CD4-positive, alpha-beta T cell treated with Interleukin-17A for 4 hours (primary cell): ENCODE results near the gene MISP3.

Experiments
- DNase-seq: peaks from one replicate; pipeline ENCODE4 v3.0.0-alpha.2; 2020; ENCODE audit warnings: mixed read lengths

The MISP3 gene

GRCh38 chr19:14106840-14107239 lies 34.3 kb downstream of the MISP3 start:
- no peak for DNase-seq

DNA sequence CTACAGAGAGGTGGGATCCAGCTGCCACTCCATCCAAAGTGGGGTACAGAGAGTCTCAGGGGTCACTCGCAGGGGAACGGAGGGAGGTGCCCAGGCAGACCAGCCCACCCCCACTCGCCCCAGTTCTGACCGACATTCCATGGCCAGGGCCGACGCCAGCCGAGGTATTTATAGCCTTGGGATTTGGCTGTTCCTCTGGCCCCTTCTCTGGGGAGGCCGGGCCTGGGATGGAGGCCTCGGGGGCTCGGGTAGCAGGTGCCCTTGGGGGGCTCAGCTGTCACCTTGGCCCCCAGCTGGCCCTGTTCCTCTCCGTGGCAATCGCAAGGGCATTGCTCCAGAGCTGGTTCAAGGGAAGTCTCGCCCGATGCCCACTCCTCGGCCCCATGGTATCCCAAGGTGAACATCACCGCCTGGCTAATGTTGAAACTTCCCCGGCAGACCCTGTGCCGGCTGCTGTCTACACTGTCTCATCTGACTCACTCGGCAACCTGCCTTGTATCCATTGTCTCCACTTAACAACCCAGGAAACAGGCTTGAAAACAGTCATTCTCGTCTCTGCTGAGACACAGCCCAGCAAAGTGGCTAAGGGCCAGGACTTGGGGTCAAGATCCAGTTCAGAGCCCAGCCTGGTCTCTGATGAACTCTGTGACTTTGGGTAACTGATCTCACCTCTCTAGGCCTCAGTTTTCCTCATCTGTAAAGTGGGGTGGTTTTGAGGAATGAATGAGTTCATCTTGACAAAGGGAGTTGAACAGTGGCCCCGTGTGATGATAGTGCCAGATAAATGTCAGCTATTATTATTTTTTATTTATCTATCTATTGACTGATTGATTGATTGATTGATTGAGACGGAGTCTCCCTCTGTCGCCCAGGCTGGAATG lies 35.2 kb downstream of the MISP3 start:
- no peak for DNase-seq

DNA sequence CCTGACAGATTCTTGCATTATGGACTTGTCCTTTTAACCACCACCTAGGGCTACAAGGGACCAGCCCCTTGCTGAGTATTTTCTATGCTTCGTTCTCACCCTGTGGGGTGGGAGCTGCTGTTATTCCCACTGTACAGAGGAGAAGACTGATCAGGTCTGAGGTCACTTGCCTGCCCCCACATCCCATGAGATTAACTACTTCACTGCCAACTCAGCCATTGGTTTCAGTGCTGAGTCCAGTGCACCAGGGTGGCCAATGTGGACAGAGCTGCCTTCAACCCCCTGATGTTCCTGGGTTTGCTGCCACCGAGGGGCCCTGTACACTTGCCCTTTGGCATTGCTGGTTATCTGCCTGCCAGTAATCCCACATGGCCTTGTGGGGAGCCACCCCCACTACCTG lies 38.1 kb downstream of the MISP3 start:
- no peak for DNase-seq

DNA sequence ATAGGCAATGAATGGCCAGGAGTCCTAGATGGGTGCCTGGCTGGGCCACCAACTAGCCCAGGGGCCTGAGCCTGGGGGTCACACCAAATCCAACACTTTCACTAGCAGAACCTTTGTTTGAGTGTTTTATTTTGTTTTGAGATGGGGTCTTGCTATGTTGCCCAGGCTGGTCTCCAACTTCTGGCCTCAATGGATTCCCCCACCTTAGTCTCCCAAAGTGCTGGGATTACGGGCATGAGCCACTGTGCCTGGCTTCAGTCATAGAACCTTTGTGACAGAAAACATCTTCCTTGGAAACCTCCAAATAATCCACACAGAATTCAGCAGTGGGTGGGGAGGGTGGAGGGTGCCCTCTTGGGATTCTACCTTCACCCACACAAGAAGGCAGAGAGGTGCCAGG lies 38.9 kb downstream of the MISP3 start:
- no peak for DNase-seq

DNA sequence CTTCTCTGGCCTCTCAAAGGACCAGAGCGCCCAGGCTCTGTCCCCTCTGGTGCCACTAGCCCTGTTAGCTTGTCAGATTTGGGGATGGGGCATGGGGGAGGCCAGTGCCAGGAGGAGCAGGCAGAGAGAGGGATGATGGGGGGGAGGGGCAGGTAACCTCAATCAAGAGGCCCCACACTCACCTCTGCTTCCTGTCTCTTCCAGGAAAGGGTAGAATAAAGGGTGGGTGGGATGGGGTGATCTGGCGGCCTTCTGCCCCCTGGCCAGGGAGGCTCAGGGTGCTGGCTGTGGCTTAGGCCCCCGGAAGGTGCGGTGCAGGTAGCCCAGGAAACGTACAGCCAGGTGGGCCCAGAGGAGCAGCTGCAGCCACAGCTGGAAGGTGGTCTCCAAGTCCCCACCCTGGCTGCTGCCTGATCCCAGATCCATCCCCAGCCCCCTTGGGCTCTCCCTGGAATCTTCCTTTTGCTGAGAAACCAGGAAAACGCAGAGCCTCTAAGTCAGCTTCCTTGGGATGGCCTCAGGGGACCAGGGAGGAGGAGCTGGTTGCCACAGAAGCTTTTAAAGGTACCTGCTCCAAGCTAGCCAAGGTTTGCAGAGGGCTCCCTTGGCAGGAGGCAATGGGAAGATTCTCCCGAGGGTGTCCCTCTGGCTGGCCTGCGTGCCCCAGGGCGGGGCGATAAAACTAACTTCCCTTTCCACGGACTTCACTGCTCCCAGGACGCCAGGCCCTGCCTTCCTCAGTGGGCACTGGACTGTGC lies 39.6 kb downstream of the MISP3 start:
- DNase-seq = peak; percentile 22

DNA sequence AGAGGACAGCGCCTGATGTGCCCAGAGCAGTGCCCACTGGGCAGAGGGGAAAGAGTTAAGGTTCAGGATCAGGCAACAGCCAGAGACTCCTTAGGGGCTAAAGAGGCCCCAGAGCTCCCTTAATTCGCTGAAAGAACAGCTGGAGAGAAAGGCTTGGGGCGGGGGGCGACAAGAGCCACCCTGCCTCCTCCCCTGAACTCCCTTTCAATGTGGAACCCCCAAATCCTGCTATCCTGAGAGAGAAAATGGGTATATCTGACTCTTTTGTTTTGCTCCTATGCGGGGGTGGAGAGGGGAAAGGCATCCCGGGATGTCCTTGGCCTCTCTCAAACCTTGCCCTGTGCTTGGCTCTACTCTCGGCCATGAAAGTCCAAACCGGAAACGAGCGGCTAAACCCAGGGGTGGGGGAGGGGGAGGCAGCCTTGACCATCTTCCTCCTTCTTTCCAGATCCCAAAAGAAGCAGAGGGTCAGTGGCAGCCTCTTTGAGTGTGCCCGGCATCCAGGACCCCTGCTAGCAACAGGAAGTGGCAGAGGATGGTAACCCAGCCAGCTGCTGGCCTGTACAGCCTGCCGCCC lies 40.3 kb downstream of the MISP3 start:
- DNase-seq = no peak

DNA sequence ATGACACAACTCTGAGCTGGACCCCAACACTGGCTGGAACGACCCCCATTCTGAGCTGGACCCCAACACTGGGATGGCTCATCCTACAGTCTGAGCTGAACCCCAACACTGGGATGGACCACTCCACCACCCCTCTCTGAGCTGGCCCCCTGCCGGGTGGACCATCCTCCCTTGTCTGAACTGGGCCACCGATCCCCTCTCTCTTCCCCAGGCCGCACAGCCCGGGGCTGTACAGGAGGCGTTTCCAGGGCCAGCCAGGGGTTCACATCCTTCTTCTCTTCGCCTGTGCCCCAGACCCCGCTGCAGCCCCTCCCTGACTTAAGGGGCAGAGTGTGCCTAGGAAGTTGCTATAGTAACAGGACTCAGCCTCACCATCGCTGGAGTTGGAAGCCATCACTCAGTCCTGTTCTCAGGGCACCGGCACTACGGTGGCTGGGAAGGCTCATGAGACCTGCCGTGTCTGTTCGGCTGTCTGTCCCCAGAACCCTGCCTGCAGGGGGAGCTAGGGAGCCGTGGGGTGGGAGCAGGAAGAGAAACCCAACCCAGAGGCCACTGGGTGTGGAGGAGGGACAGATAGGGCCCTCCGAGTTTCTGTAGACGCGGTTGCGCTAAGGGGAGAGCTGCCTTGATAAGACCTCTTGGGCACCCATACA lies 41.3 kb downstream of the MISP3 start:
- DNase-seq = peak; percentile 47

GRCh38 chr19:14114439-14114838 lies 41.9 kb downstream of the MISP3 start:
- DNase-seq = no peak

- DNase-seq = peak; percentile 61
These were observed 42.3 kb downstream of the MISP3 start for GRCh38 chr19:14114854-14115253.

GRCh38 chr19:14115756-14116155 lies 43.2 kb downstream of the MISP3 start:
- no peak for DNase-seq

DNA sequence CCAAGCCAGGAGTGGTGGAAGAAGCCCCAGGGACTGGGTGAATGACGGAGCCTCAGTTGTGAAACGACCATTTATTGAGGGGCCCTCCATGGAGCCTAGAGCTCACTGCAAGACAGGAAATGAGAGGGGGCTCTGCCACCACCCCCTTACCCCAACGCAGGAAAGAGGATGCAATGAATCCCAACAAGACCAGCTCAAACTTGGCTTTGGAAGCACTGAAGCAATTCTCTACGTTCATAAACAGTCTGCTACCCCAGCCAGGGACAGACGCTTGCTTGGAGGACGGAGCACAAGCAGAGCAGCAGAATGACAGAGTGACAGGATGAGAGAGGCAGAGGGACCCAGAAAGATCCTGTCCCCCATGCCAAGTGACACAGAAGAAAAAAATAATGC lies 43.9 kb downstream of the MISP3 start:
- DNase-seq = no peak

DNA sequence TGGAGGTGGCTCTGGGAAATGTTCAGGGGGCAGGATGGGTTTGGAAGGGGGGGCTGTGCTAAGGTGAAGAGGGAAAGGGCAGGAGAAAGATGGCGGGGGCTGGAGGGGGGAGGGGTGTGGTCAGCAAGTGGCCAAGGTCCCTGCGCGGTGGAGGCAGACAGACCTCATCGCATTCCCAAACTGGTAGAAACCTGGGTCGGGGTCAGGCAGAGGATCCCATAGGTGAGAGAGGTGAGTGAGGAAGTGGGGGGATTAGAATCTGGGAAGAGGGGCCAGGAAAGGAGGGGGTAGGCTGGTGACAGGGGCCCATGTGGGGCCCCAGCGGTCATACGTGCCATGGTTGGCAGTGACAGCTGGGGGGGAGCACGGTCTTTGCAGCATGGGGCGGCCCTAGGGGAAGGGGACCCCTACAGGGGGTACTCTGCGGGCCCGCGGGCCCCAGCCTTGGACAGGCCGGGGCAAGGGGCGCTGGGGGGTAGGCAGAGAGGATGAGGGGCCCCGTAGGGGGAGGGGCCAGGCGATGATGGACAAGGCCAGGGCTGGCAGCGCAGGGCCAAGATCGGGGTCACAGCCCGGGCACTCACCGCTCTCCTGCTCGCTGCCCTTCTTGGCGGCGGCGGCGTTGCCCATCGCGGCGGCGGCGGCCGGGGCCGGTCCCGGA lies 44.5 kb downstream of the MISP3 start:
- peak; percentile 23 for DNase-seq

GRCh38 chr19:14117668-14118164 lies 45.1 kb downstream of the MISP3 start, which contains the start of gene PRKACA:
Gene PRKACA (minus strand): TSS chr19:14117762. CDS start chr19:14117547, 215 bp downstream.
- DNase-seq = peak; percentile 98

GRCh38 chr19:14118165-14119051 lies 45.8 kb downstream of the MISP3 start:
- DNase-seq = peak; percentile 59

DNA sequence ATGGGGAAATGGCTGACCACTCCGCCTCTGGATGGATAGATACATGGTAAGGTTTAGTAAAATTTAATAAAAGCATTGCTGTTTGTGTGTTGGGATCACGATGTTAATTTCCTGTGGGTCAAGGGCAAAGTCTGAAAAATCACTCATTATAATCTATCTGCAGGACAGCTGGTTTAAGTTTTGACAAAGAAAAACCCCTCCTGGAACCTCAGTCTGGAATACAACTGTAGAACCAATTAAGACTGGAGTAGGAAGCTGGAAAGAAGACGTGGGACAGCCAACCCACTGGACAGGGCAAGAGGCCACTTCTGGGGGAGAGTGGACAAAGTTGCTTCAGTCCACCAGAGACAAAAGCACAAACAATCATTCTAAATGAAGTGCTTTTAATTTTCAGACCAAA lies 46.6 kb downstream of the MISP3 start:
- no peak for DNase-seq

GRCh38 chr19:14119644-14120496 lies 47.3 kb downstream of the MISP3 start:
- DNase-seq = no peak

GRCh38 chr19:14120497-14120780 lies 47.9 kb downstream of the MISP3 start:
- no peak for DNase-seq

DNA sequence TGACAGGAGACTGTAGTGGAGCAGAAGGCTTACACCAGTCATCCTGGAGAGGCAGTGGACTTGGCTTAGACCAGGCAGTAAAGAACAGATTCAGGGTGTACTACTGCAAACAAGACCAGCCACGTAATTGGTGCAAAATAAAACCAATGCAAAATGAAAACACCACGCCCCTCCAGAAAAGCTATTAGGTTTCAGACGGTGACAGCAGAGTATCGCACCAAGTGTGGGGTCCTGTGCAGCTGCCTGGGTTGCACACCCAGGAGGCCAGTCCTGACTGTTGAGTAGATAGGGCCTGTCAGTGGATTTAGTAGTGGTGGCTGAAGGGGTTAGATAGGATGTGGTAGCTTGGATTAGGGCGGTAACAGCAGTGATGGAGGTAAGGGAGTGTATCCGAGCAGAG lies 50.3 kb downstream of the MISP3 start:
- DNase-seq = no peak
